OCI-LY3 (cell line): Measurements from ENCODE around the gene FGG.

ENCODE experiments used
- H2AFZ ChIP-seq: fragments of 200-600, 300-600 bp; shearing (Covaris generic); 2 replicates; pipeline ENCODE4 v1.6.0; 2014; ENCODE audit warnings: antibody characterized with exemption, low read depth, low read length
- H3K27ac ChIP-seq: fragments of 200-600, 300-600 bp; sonication (generic); 2 replicates; pipeline ENCODE4 v1.5.1; 2014; ENCODE audit warnings: mild to moderate bottlenecking, low read length, moderate library complexity, mixed read lengths
- H3K27me3 ChIP-seq: fragments of 200-600, 300-600 bp; sonication (generic); 2 replicates; pipeline ENCODE4 v1.6.1; 2014; ENCODE audit warnings: low read depth, low read length, mixed read lengths
- H3K36me3 ChIP-seq: fragments of 200-600, 300-600 bp; sonication (generic); replicated peaks from 2 replicates; pipeline ENCODE3; 2014; ENCODE audit warnings: low read depth, low read length, mixed read lengths
- H3K4me1 ChIP-seq: fragments of 300-600, 200-600 bp; sonication (generic); 2 replicates; pipeline ENCODE4 v1.6.1; 2014; ENCODE audit warnings: low read length, mixed read lengths
- H3K4me2 ChIP-seq: fragments of 200-600, 300-600 bp; sonication (generic); 2 replicates; pipeline ENCODE4 v1.6.1; 2014; ENCODE audit warnings: low read length, mixed read lengths
- H3K4me3 ChIP-seq: fragments of 300-600, 200-600 bp; sonication (generic); 2 replicates; pipeline ENCODE4 v1.5.1; 2014; ENCODE audit warnings: antibody characterized with exemption, mild to moderate bottlenecking, low read length, moderate library complexity
- H3K79me2 ChIP-seq: fragments of 300-600, 200-600 bp; shearing (Covaris generic); 2 replicates; pipeline ENCODE4 v1.6.1; 2014; ENCODE audit warnings: mild to moderate bottlenecking, low read length, mixed read lengths
- H3K9ac ChIP-seq: fragments of 300-600, 200-600 bp; shearing (Covaris generic); 2 replicates; pipeline ENCODE4 v1.6.0; 2014; ENCODE audit warnings: mild to moderate bottlenecking, low read length, moderate library complexity
- H3K9me3 ChIP-seq: fragments of 200-600, 300-600 bp; shearing (Covaris generic); 2 replicates; pipeline ENCODE4 v1.6.1; 2014; ENCODE audit warnings: low read length, mixed read lengths; ENCODE audit not compliant: insufficient read depth
- H4K20me1 ChIP-seq: fragments of 200-600, 300-600 bp; sonication (generic); 2 replicates; pipeline ENCODE4 v1.6.1; 2016; ENCODE audit warnings: low read length, mixed read lengths; ENCODE audit not compliant: insufficient read depth
- EZH2phosphoT487 ChIP-seq: fragments of 200-600 bp; shearing (Covaris generic); IDR thresholded peaks from 2 replicates; pipeline ENCODE4 v1.6.1; 2018; ENCODE audit warnings: antibody characterized with exemption, mixed run types, low read depth
- TF ChIP-seq, protein P1 (sequence below): fragments of 200-600, 300-600 bp; sonication (generic); IDR thresholded peaks from 2 replicates; pipeline ENCODE4 v1.5.1; 2014; ENCODE audit warnings: antibody characterized with exemption, low read length, low read depth

The FGG gene

DNA sequence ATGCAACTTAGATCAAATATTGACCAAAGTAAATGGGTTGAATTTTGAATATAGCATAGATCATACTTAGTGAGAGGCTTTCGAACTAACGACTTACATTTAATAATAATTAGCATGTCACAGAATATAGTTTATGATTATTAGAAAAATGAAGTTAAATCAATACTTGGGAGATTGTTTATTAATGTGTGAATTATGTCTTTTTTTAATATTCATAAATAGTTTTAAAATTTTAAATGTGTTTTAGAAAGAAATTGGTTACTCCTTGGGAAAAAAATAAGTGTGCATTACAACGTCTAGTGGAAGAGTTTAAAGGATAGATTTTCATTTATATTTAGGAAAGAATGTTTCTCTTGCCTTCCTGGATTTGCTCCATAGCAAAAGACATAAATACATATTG lies 29.2 kb downstream of the FGG start:
- Histone ChIP-seq H3K27me3 (peaks cover 11% of the 10 kb centered on the region), H3K4me1 (no peaks in the 10 kb centered on the region), H3K36me3 (no peaks in the 10 kb centered on the region), H3K9me3 (no peaks in the 10 kb centered on the region), H3K27ac (no peak overlapping the region), H3K79me2 (no peaks in the 10 kb centered on the region), H3K4me3 (no peak overlapping the region), H3K9ac (no peak overlapping the region), H2AFZ (no peak overlapping the region), H3K4me2 (no peak overlapping the region), H4K20me1 (no peaks in the 10 kb centered on the region)
- TF ChIP-seq, protein P1, sequence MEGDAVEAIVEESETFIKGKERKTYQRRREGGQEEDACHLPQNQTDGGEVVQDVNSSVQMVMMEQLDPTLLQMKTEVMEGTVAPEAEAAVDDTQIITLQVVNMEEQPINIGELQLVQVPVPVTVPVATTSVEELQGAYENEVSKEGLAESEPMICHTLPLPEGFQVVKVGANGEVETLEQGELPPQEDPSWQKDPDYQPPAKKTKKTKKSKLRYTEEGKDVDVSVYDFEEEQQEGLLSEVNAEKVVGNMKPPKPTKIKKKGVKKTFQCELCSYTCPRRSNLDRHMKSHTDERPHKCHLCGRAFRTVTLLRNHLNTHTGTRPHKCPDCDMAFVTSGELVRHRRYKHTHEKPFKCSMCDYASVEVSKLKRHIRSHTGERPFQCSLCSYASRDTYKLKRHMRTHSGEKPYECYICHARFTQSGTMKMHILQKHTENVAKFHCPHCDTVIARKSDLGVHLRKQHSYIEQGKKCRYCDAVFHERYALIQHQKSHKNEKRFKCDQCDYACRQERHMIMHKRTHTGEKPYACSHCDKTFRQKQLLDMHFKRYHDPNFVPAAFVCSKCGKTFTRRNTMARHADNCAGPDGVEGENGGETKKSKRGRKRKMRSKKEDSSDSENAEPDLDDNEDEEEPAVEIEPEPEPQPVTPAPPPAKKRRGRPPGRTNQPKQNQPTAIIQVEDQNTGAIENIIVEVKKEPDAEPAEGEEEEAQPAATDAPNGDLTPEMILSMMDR = no peak
- no peak for TF ChIP-seq EZH2phosphoT487

DNA sequence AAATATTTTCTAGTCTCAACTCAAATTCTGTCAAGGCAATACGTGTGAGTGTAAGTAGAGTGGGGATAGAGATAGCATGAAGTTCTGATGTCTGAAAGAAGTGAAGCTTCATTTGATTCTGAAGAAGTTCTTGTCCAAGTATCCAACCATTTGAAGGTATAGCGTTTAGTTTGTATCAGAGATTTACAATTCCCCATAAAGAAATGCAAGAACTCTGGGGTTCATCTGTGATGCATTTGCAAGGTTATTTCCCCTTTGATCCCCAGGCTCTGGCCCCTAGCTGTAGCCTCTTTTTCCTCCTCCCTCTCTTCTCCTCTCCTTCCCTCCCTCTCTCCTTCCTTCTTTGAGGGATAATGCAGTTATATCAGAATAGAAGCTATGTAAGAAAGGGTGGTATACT lies 29.7 kb downstream of the FGG start:
- Histone ChIP-seq H3K27ac (no peak overlapping the region), H3K4me3 (no peak overlapping the region), H2AFZ (no peak overlapping the region), H3K4me2 (no peak overlapping the region), H3K9ac (no peak overlapping the region), H4K20me1 (no peaks in the 10 kb centered on the region), H3K4me1 (no peaks in the 10 kb centered on the region), H3K36me3 (no peaks in the 10 kb centered on the region), H3K27me3 (0 out of 2 replicates have a peak, but pooled peaks cover 6% of the 10 kb centered on the region), H3K79me2 (no peaks in the 10 kb centered on the region), H3K9me3 (no peaks in the 10 kb centered on the region)
- no peak for TF ChIP-seq EZH2phosphoT487
- TF ChIP-seq, protein P1 = no peak

DNA sequence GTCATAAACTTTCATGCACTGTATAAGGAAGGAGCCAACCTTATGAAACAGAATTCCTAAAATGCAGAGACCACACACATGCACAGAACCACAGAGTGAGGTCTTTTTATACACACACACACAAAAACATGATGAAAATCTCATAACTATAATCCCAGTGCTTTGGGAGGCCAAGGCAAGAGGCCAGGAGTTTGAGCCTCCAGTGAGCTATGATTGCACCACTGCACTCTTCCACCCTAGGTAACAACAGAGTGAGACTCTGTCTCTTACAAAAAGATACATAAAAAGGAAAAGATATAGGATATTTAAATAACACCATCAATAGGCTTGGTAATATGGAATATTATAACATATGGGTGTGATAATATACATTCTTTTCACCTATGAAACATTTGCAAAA lies 32.5 kb downstream of the FGG start:
- Histone ChIP-seq H3K36me3 (no peaks in the 10 kb centered on the region), H4K20me1 (no peaks in the 10 kb centered on the region), H3K9me3 (no peaks in the 10 kb centered on the region), H3K27ac (no peak overlapping the region), H3K27me3 (no peaks in the 10 kb centered on the region), H3K4me1 (no peaks in the 10 kb centered on the region), H3K4me2 (no peak overlapping the region), H2AFZ (no peak overlapping the region), H3K79me2 (no peaks in the 10 kb centered on the region), H3K4me3 (no peak overlapping the region), H3K9ac (no peak overlapping the region)
- TF ChIP-seq, protein P1 = no peak
- TF ChIP-seq EZH2phosphoT487 = no peak

DNA sequence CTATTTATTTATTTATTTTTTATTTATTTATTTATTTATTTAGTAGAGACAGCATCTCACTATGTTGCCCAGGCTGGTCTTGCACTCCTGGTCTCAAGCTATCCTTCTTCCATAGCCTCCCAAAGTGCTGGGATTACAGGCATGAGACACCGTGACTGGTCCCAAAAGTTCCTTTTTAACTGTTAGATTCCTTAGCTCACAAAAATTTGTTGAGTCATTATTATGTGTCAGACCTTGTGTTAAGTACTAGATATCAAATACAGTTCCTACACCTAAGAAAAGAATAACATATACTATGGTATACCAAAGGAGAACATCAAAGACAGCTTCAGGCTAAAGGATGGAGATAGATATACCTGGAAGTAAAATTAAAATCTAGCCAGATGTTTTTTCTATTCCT lies 33.5 kb downstream of the FGG start:
- no peaks in the 10 kb centered on the region for H3K79me2 ChIP-seq
- no peak overlapping the region for H3K9ac ChIP-seq
- H2AFZ ChIP-seq = no peak overlapping the region
- no peaks in the 10 kb centered on the region for H3K9me3 ChIP-seq
- H3K4me3 ChIP-seq = no peak overlapping the region
- H3K27me3 ChIP-seq = no peaks in the 10 kb centered on the region
- no peaks in the 10 kb centered on the region for H3K4me1 ChIP-seq
- no peak overlapping the region for H3K4me2 ChIP-seq
- TF ChIP-seq, protein P1 = no peak
- H3K36me3 ChIP-seq = no peaks in the 10 kb centered on the region
- no peaks in the 10 kb centered on the region for H4K20me1 ChIP-seq
- no peak overlapping the region for H3K27ac ChIP-seq
